K562 treated with DMSO at 1 percent for 12 hours (cell line): ENCODE measurements around the gene METTL6. TPM values are rescaled to one million over a fixed set of nuclear protein-coding genes. Genes with fewer than 3 reads are reported as not detected.

Experiments used
- total RNA-seq: library from RNA; unstranded; fragments of 300-600 nt; gene quantifications from 2 replicates; pipeline ENCODE4 v1.2.3, GENCODE V29; 2022; ENCODE audit not compliant: insufficient read depth

The METTL6 gene
- 10.1 and 23.3 TPM in 2 replicates for total RNA-seq

GRCh38 chr3:15427182-15427880 lies at the start of gene METTL6, which contains the start of gene EAF1:
Gene METTL6, minus strand, starts transcription at chr3:15427544. Its CDS starts 1,033 bp downstream, at chr3:15426511.
Gene EAF1, plus strand, starts transcription at chr3:15427598. Its CDS starts 182 bp downstream, at chr3:15427780.

Other genes with a start within 250 kb of the METTL6 start
- 14.4 and 47.3 TPM in 2 replicates for gene CAPN7, start 221.3 kb downstream of the METTL6 start, total RNA-seq
- 9.8 and 20.3 TPM in 2 replicates for gene SH3BP5, start 95.0 kb downstream of the METTL6 start, total RNA-seq
- gene EAF1, start 54 bp upstream of the METTL6 start, total RNA-seq: 7.8 and 19.8 TPM in 2 replicates
- gene COLQ, start 94.2 kb upstream of the METTL6 start, total RNA-seq: 1.2 TPM in 1 of 2 replicates, not detected in the other
- gene HACL1, start 174.0 kb upstream of the METTL6 start, total RNA-seq: 35.9 and 52.5 TPM in 2 replicates
- gene BTD, start 174.2 kb upstream of the METTL6 start, total RNA-seq: 8.6 and 11.5 TPM in 2 replicates